ENCODE results near the gene ATOSA. TPM values are rescaled to one million over a fixed set of nuclear protein-coding genes. Genes with fewer than 3 reads are reported as not detected.

The ATOSA gene
- total RNA-seq, 2 donors from 2014 or later, result 47.8 to 59.4 TPM

DNA sequence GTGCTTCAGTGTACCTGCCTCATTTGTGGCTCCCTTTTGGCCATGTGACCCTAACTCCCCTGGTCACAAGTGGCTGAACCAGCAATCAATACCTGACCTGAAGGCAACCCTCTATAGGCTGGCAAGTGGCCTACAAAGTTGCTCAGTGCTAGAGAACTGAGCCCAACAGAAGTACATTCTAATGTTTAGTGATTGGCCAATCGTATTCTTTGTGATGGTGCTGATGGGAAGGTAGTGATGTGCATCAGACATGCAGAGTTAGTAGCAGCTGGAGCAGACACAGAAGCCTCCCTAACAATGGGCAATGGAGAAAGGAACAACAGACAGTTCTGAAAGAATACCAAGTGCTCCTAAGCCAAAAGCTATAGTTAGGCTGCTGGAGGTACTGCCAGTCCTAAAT, 10.4 kb upstream of the ATOSA start:
- Histone ChIP-seq H3K9me3 (no peaks in the 10 kb centered on the region), H3K27ac (no peak overlapping the region), H3K36me3 (no peaks in the 10 kb centered on the region), H3K4me1 (ENCODE audit: control insufficient read depth in 1 of 2, low read depth in 2 of 2) (no peaks in the 10 kb centered on the region), H3K4me3 (no peak overlapping the region), H3K27me3 (replicated peaks; ENCODE audit: insufficient read depth) (no peaks in the 10 kb centered on the region)
- TF ChIP-seq, protein P1, sequence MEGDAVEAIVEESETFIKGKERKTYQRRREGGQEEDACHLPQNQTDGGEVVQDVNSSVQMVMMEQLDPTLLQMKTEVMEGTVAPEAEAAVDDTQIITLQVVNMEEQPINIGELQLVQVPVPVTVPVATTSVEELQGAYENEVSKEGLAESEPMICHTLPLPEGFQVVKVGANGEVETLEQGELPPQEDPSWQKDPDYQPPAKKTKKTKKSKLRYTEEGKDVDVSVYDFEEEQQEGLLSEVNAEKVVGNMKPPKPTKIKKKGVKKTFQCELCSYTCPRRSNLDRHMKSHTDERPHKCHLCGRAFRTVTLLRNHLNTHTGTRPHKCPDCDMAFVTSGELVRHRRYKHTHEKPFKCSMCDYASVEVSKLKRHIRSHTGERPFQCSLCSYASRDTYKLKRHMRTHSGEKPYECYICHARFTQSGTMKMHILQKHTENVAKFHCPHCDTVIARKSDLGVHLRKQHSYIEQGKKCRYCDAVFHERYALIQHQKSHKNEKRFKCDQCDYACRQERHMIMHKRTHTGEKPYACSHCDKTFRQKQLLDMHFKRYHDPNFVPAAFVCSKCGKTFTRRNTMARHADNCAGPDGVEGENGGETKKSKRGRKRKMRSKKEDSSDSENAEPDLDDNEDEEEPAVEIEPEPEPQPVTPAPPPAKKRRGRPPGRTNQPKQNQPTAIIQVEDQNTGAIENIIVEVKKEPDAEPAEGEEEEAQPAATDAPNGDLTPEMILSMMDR (IDR thresholded peaks at IDR 0.05), result no peak
- no peak for ATAC-seq (ENCODE audit: insufficient number of reproducible peaks, low FRiP score, low read depth)
- no peak for DNase-seq (ENCODE audit: low spot score)

- TF ChIP-seq, protein P1 (IDR thresholded peaks at IDR 0.05), result no peak
- H3K4me3 ChIP-seq, result no peak overlapping the region
- peaks cover 0 to 7% of the 10 kb centered on the region in 2 donors for H3K4me1 ChIP-seq (ENCODE audit: control insufficient read depth in 1 of 2, low read depth in 2 of 2)
- DNase-seq (ENCODE audit: low spot score), result no peak
- ATAC-seq (ENCODE audit: insufficient number of reproducible peaks, low FRiP score, low read depth), result no peak
- H3K36me3 ChIP-seq, result no peaks in the 10 kb centered on the region
- no peaks in the 10 kb centered on the region for H3K27me3 ChIP-seq (replicated peaks; ENCODE audit: insufficient read depth)
- no peaks in the 10 kb centered on the region for H3K9me3 ChIP-seq
- H3K27ac ChIP-seq, result no peak overlapping the region
Observed at GRCh38 chr15:52683580-52683979, 4.4 kb upstream of the ATOSA start.

- TF ChIP-seq, protein P1 (IDR thresholded peaks at IDR 0.05), result no peak
- no peak overlapping the region for H3K4me3 ChIP-seq
- DNase-seq (ENCODE audit: low spot score), result no peak
- no peaks in the 10 kb centered on the region for H3K36me3 ChIP-seq
- H3K4me1 ChIP-seq (ENCODE audit: control insufficient read depth in 1 of 2, low read depth in 2 of 2), result peaks cover under 1 to 8% of the 10 kb centered on the region in 2 donors
- no peaks in the 10 kb centered on the region for H3K9me3 ChIP-seq
- no peak for ATAC-seq (ENCODE audit: insufficient number of reproducible peaks, low FRiP score, low read depth)
- no peak overlapping the region for H3K27ac ChIP-seq
- H3K27me3 ChIP-seq (replicated peaks; ENCODE audit: insufficient read depth), result no peaks in the 10 kb centered on the region
Observed at GRCh38 chr15:52682781-52683180, 3.6 kb upstream of the ATOSA start.

- H3K9me3 ChIP-seq, result no peaks in the 10 kb centered on the region
- no peaks in the 10 kb centered on the region for H3K27me3 ChIP-seq (replicated peaks; ENCODE audit: insufficient read depth)
- TF ChIP-seq, protein P1 (IDR thresholded peaks at IDR 0.05), result no peak
- no peak overlapping the region for H3K27ac ChIP-seq
- H3K36me3 ChIP-seq, result no peaks in the 10 kb centered on the region
- H3K4me3 ChIP-seq, result no peak overlapping the region
- no peak for ATAC-seq (ENCODE audit: insufficient number of reproducible peaks, low FRiP score, low read depth)
- no peak for DNase-seq (ENCODE audit: low spot score)
- H3K4me1 ChIP-seq (ENCODE audit: control insufficient read depth in 1 of 2, low read depth in 2 of 2), result peaks cover 7 to 14% of the 10 kb centered on the region in 2 donors
Observed at GRCh38 chr15:52682200-52682599, 3.0 kb upstream of the ATOSA start.

- Histone ChIP-seq H3K36me3 (no peaks in the 10 kb centered on the region), H3K9me3 (no peaks in the 10 kb centered on the region), H3K27me3 (replicated peaks; ENCODE audit: insufficient read depth) (no peaks in the 10 kb centered on the region), H3K4me1 (ENCODE audit: control insufficient read depth in 1 of 2, low read depth in 2 of 2) (peaks cover 13 to 21% of the 10 kb centered on the region in 2 donors), H3K27ac (no peak overlapping the region), H3K4me3 (no peak overlapping the region)
- TF ChIP-seq, protein P1 (IDR thresholded peaks at IDR 0.05), result no peak
- ATAC-seq (ENCODE audit: insufficient number of reproducible peaks, low FRiP score, low read depth) (no peak), DNase-seq (ENCODE audit: low spot score) (no peak)
Observed at GRCh38 chr15:52681441-52681840, 2.3 kb upstream of the ATOSA start.
